PC-3 (cell line): Measurements from ENCODE around the gene PDGFB. TPM values are rescaled to one million over a fixed set of nuclear protein-coding genes. Genes with fewer than 3 reads are reported as not detected.

Source experiments
- ATAC-seq: fragments of 200-7000 bp; cut with Tn5 transposase; 2 replicates; pipeline ENCODE4 v1.9.1; 2020; ENCODE audit warnings: mild to moderate bottlenecking, moderate library complexity
- BruUV-seq: library from RNA; stranded (reverse); fragments of 400-500 nt; replicated peaks from 2 replicates; lab custom pipeline; 2021; lab: Mats Ljungman, UMichigan
- CTCF ChIA-PET: fragments of 300-600 bp; sonication (Branson Sonifier 250); formaldehyde crosslinking; loops from one replicate; lab custom pipeline; 2022; ENCODE audit warnings: antibody characterized with exemption; lab: Charles Lee
- POLR2A ChIA-PET: fragments of 300-600 bp; sonication (Branson Sonifier 250); formaldehyde crosslinking; loops from one replicate; lab custom pipeline; 2022; ENCODE audit warnings: antibody characterized with exemption; ENCODE audit not compliant: unreplicated experiment; lab: Charles Lee
- DNase-seq: peaks from one replicate; pipeline ENCODE4 v3.0.0-alpha.2; 2015
- H2AFZ ChIP-seq: fragments of 300-600 bp; sonication (generic); 2 replicates; pipeline ENCODE4 v1.6.0; 2016; ENCODE audit warnings: antibody characterized with exemption, low read length
- H3F3A ChIP-seq: fragments of 300-600 bp; sonication (generic); one replicate; pipeline ENCODE4 v1.6.0; 2017; ENCODE audit warnings: antibody characterized with exemption, low read length, control low read depth, mild to moderate bottlenecking; ENCODE audit not compliant: unreplicated experiment
- H3K27ac ChIP-seq: fragments of 300-600 bp; sonication (generic); 2 replicates; pipeline ENCODE4 v1.5.1; 2016; ENCODE audit warnings: mild to moderate bottlenecking, low read length
- H3K27me3 ChIP-seq: fragments of 300-600 bp; sonication (generic); 2 replicates; pipeline ENCODE4 v1.6.1; 2016; ENCODE audit warnings: low read length, mixed read lengths
- H3K36me3 ChIP-seq: fragments of 300-600 bp; sonication (generic); 2 replicates; pipeline ENCODE4 v1.6.1; 2016; ENCODE audit warnings: low read depth, mixed run types, low read length, mixed read lengths
- H3K4me1 ChIP-seq: fragments of 300-600 bp; sonication (generic); 2 replicates; pipeline ENCODE4 v1.5.1; 2016; ENCODE audit warnings: low read length; ENCODE audit not compliant: insufficient read depth
- H3K4me2 ChIP-seq: fragments of 300-600 bp; sonication (generic); 2 replicates; pipeline ENCODE4 v1.6.0; 2016; ENCODE audit warnings: low read length
- H3K4me3 ChIP-seq: fragments of 300-600 bp; sonication (generic); 2 replicates; pipeline ENCODE4 v1.5.1; 2016; ENCODE audit warnings: mild to moderate bottlenecking, low read length, mixed read lengths
- H3K79me2 ChIP-seq: fragments of 300-600 bp; sonication (generic); 2 replicates; pipeline ENCODE4 v1.6.1; 2017; ENCODE audit warnings: low read length, mixed read lengths
- H3K9ac ChIP-seq: fragments of 300-600 bp; sonication (generic); 2 replicates; pipeline ENCODE4 v1.6.0; 2016; ENCODE audit warnings: mild to moderate bottlenecking, low read length
- H3K9me2 ChIP-seq: fragments of 300-600 bp; sonication (generic); replicated peaks from 2 replicates; pipeline ENCODE4 v1.6.1; 2016; ENCODE audit warnings: mixed run types, low read length, mixed read lengths
- H3K9me3 ChIP-seq: fragments of 300-600 bp; sonication (generic); 2 replicates; pipeline ENCODE4 v1.6.1; 2016; ENCODE audit warnings: low read length, mixed read lengths
- H4K20me1 ChIP-seq: fragments of 300-600 bp; sonication (generic); 2 replicates; pipeline ENCODE4 v1.6.1; 2016; ENCODE audit warnings: low read length, mixed read lengths
- EZH2 ChIP-seq: fragments of 300-600 bp; sonication (generic); IDR thresholded peaks from one replicate; pipeline ENCODE4 v1.6.1; 2017; ENCODE audit warnings: antibody characterized with exemption, mild to moderate bottlenecking, low read length; ENCODE audit not compliant: unreplicated experiment
- EZH2phosphoT487 ChIP-seq: fragments of 300-600 bp; sonication (generic); IDR thresholded peaks from 2 replicates; pipeline ENCODE4 v1.6.1; 2018; ENCODE audit warnings: mild to moderate bottlenecking, antibody characterized with exemption, low read length, borderline replicate concordance
- intact Hi-C: fragments of 100-400 bp; cut with micrococcal nuclease; formaldehyde crosslinking; loops from 2 replicates; pipeline ENCODE4 v1.9.0; 2023
- total RNA-seq: library from RNA; depleted of rRNA; stranded (reverse); fragments of >200 nt; gene quantifications from 2 replicates; pipeline ENCODE4 v1.2.3, GENCODE V29; 2014
- TF ChIP-seq, protein P1 (sequence below): fragments of 300-600 bp; sonication (generic); conservative IDR thresholded peaks from 2 replicates; pipeline ENCODE4 v1.5.1; 2017; ENCODE audit warnings: antibody characterized with exemption, low read depth, mild to moderate bottlenecking, low read length

PDGFB gene
- total RNA-seq, 1 experiment from 2014 or later, result 33.1 TPM

DNA sequence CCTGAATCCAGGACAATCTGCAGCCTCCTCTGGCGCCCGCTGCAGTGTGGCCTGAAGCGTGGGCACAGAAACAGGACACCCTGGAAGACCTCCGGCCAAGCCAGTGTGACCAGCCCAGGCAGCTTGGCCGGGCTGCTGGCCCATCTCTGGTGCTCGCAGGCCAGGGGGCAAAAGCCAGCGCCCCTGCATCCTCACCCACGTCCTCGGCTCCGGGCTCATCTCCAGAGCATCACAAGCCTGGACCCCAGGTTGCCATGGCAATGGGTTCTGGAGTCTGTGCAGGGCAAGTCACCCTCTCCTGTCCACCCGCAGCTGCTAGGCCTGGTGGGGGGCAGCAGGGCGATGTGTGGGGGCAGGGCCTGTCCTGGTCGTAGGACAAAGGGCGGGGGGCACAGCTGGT, 9.3 kb upstream of the PDGFB start:
- no peaks in the 10 kb centered on the region for H4K20me1 ChIP-seq
- peak overlapping the region; percentile 81 for H3K4me2 ChIP-seq
- ATAC-seq, result no peak
- no peaks in the 10 kb centered on the region for H3K9me2 ChIP-seq
- ChIA-PET POLR2A (no interaction called here), CTCF (interaction anchor here (0.9 kb wide), 1 partner anchor 83 kb away, joined by 9 read pairs; no protein-coding TSS in a partner anchor)
- H3K36me3 ChIP-seq, result no peaks in the 10 kb centered on the region
- peaks cover 39% of the 10 kb centered on the region for H3K4me1 ChIP-seq
- BruUV-seq, result no TSS peak
- H3K4me3 ChIP-seq, result no peak overlapping the region; the same call in 1 of the 2 replicates
- peak overlapping the region; percentile 45; the same call in 1 of the 2 replicates for H3K9ac ChIP-seq
- no peak for DNase-seq
- peak overlapping the region; percentile 80 for H3K27ac ChIP-seq
- no peak overlapping the region for H2AFZ ChIP-seq
- H3K79me2 ChIP-seq, result no peaks in the 10 kb centered on the region
- H3K27me3 ChIP-seq, result no peaks in the 10 kb centered on the region
- no peaks in the 10 kb centered on the region for H3F3A ChIP-seq
- no peaks in the 10 kb centered on the region for H3K9me3 ChIP-seq
- TF ChIP-seq EZH2phosphoT487, result no peak
- TF ChIP-seq, protein P1, sequence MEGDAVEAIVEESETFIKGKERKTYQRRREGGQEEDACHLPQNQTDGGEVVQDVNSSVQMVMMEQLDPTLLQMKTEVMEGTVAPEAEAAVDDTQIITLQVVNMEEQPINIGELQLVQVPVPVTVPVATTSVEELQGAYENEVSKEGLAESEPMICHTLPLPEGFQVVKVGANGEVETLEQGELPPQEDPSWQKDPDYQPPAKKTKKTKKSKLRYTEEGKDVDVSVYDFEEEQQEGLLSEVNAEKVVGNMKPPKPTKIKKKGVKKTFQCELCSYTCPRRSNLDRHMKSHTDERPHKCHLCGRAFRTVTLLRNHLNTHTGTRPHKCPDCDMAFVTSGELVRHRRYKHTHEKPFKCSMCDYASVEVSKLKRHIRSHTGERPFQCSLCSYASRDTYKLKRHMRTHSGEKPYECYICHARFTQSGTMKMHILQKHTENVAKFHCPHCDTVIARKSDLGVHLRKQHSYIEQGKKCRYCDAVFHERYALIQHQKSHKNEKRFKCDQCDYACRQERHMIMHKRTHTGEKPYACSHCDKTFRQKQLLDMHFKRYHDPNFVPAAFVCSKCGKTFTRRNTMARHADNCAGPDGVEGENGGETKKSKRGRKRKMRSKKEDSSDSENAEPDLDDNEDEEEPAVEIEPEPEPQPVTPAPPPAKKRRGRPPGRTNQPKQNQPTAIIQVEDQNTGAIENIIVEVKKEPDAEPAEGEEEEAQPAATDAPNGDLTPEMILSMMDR, result no peak
- no peak for TF ChIP-seq EZH2
- intact Hi-C loops, result loop anchor here (5.0 kb wide), 1 partner anchor 38 kb away; no protein-coding TSS in a partner anchor

DNA sequence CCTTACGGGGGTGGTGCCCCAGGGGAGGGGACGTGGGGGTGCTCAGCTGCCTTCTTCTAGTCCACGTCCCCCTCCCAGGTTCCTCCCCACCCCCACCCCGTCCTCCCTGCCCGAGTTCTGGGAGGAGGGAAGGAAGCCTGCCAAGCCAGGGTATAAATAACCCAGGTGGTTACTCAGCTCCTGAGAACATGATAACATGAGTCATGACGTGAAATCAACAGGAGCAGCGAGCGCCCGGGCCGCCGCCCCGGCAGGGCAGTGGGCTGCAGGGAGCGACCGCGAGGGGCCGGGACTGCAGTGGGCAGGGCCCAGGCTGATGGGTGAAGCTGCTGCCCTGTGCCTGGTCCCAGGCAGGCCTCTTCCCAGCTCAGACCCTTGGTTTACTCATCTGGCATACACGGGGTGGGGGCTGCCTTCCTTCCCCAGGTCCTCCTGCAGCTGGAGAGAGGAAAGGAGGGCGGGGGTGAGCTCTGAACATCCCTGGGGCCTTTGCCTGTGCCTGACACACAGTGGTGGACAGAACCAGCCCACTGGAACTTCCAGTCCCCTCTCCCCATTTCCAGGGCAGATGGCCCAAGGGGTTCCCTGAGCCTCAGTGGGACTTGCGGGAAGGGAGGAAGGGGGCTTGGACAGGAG, 8.8 kb upstream of the PDGFB start:
- peak; percentile 82 for DNase-seq
- H3K9me3 ChIP-seq, result no peaks in the 10 kb centered on the region
- peak; percentile 68 for ATAC-seq
- H4K20me1 ChIP-seq, result no peaks in the 10 kb centered on the region
- no TSS peak for BruUV-seq
- H3K27me3 ChIP-seq, result no peaks in the 10 kb centered on the region
- H3K9me2 ChIP-seq, result no peaks in the 10 kb centered on the region
- ChIA-PET CTCF (interaction anchor here (0.7 to 0.9 kb wide), 2 partner anchors 24 to 82 kb away, joined by 9 to 14 read pairs; no protein-coding TSS in a partner anchor), POLR2A (interaction anchor here (0.5 to 0.6 kb wide), 2 partner anchors 30 to 1092 kb away, joined by 4 to 11 read pairs; no protein-coding TSS in a partner anchor)
- peaks cover 39% of the 10 kb centered on the region for H3K4me1 ChIP-seq
- H3K4me3 ChIP-seq, result peak overlapping the region; percentile 55
- no peak overlapping the region for H2AFZ ChIP-seq
- peak overlapping the region; percentile 81 for H3K4me2 ChIP-seq
- TF ChIP-seq EZH2phosphoT487, result no peak
- TF ChIP-seq, protein P1, result no peak
- no peak for TF ChIP-seq EZH2
- H3K36me3 ChIP-seq, result no peaks in the 10 kb centered on the region
- H3K27ac ChIP-seq, result peak overlapping the region; percentile 80
- intact Hi-C loops, result loop anchor here (2.0 to 5.0 kb wide), 3 partner anchors 39 to 79 kb away; no protein-coding TSS in a partner anchor
- no peaks in the 10 kb centered on the region for H3K79me2 ChIP-seq
- H3K9ac ChIP-seq, result peak overlapping the region; percentile 51
- no peaks in the 10 kb centered on the region for H3F3A ChIP-seq
